ENCODE measurements around the gene POU4F2.

The POU4F2 gene, protein sequence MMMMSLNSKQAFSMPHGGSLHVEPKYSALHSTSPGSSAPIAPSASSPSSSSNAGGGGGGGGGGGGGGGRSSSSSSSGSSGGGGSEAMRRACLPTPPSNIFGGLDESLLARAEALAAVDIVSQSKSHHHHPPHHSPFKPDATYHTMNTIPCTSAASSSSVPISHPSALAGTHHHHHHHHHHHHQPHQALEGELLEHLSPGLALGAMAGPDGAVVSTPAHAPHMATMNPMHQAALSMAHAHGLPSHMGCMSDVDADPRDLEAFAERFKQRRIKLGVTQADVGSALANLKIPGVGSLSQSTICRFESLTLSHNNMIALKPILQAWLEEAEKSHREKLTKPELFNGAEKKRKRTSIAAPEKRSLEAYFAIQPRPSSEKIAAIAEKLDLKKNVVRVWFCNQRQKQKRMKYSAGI

DNA sequence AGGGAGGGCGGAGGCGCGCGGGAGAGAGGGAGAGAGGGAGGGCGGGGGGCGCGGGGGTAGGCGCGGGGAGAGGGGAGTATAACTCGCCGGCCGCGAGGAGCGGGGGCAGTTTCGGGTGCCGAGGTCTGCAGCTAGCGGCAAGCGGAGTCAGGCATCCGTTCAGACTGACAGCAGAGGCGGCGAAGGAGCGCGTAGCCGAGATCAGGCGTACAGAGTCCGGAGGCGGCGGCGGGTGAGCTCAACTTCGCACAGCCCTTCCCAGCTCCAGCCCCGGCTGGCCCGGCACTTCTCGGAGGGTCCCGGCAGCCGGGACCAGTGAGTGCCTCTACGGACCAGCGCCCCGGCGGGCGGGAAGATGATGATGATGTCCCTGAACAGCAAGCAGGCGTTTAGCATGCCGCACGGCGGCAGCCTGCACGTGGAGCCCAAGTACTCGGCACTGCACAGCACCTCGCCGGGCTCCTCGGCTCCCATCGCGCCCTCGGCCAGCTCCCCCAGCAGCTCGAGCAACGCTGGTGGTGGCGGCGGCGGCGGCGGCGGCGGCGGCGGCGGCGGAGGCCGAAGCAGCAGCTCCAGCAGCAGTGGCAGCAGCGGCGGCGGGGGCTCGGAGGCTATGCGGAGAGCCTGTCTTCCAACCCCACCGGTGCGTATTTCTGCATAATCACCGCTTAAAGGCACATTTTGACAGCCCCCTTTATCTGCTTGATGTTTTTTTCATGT lies at the start of gene POU4F2:
TSS of gene POU4F2 (plus strand) at position 108 of the 720 bp plus-strand sequence. CDS start at position 356, 248 bp downstream.
- DNase-seq (ENCODE audit: low read depth in 4 of 4, low spot score in 1 of 4), result no peak

DNA sequence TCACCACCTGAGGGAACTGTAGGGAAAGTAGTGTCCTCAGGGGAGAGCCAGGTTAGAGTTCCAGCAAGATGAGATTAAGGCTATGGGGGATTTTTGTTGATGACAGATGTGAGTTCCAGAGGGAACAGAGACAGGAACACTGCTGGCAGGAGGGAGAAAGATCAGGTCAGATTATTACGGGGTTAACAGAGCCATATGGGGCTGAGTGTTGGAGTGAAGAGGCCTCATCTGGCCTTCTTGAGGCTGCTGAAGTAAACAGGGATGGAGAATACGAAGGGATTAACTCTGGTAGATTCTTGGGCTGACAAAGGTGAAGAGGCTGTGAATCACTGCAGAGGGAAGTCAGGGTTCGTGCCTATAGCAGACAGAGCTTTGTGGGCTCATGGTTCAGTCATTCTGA lies 47.9 kb upstream of the POU4F2 start:
- no peak for DNase-seq (ENCODE audit: low read depth in 4 of 4, low spot score in 1 of 4)

GRCh38 chr4:146592019-146592418 lies 46.7 kb upstream of the POU4F2 start:
- DNase-seq (ENCODE audit: low read depth in 4 of 4, low spot score in 1 of 4), result no peak

DNA sequence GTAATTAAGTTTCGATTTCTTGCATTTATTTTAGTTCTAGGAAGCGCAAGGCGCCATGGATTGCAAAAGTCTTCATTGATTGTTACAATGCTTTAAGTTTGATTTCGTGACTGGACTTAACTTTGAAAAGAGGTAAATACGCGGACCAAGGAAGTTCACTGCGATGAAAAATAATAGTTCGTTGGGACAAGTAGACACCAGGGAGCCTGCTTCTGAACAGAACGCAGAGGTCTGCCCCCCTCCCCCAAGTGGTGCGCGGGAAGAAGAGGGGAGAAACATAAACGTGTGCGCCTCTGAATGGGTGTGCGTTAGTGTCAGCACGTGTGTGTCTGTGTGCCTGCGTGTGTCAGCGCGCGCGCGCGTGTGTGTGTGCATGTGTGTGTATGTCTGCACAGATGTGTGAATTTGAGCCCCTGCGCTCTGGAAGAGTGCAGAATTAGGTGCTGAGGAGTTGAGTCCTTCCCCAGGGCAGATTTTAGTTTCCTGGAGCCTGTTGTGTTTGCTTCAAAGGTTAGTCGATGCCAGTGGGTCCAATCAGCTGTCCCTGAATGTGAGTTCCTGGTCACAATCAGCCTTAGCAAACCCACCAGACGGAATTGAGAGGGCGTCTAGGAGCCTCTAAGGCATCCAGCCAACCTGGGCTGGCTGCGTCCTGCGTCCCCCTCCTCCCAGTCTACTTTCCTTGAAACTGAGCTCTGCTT lies 5.8 kb upstream of the POU4F2 start:
- DNase-seq (ENCODE audit: low read depth in 4 of 4, low spot score in 1 of 4), result no peak

- no peak for DNase-seq (ENCODE audit: low read depth in 4 of 4, low spot score in 1 of 4)
These were observed 5.3 kb upstream of the POU4F2 start for GRCh38 chr4:146633471-146633800.

- no peak for DNase-seq (ENCODE audit: low read depth in 4 of 4, low spot score in 1 of 4)
These were observed 3.9 kb upstream of the POU4F2 start for GRCh38 chr4:146634825-146635224.

DNA sequence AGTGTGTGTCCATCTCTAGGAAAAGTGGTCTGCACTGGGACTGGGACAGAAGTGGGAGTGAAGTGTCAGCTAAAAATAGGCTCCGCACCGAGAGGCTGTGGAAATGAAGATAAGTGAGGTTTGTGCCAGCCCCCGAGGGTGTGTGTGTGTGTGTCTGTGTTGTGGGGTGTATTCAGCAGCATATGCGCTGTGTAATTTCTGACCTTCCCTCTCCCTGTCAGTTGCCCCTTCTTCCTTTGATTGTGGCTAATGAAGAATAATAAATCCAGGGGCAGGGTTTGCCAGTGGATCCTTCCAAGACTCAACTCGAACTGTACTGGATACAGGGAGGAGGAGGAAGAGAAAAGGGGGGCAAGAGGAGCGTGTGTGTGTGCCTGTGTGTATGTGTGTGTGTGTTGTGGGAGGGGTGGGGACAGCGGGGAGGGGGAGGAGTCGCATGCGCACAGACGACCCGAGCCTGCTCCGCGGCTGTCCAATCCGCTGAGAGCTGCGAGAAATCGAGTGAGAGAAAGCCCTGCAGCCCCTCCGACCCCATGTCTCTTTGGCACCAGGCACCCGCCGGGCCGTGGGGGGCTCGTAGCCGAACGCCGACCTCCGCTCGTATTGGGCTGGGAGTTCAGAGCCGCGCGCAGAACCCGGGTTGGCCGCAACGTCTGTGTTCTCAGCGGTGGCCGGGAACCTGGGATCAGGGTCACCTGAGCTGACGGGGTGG lies 916 bp upstream of the POU4F2 start:
- DNase-seq (ENCODE audit: low read depth in 4 of 4, low spot score in 1 of 4), result no peak

- no peak for DNase-seq (ENCODE audit: low read depth in 4 of 4, low spot score in 1 of 4)
These were observed 334 bp upstream of the POU4F2 start for GRCh38 chr4:146638333-146638785.

GRCh38 chr4:146639506-146639932 lies 826 bp downstream of the POU4F2 start:
- DNase-seq (ENCODE audit: low read depth in 4 of 4, low spot score in 1 of 4), result no peak

- no peak for DNase-seq (ENCODE audit: low read depth in 4 of 4, low spot score in 1 of 4)
These were observed 1.4 kb downstream of the POU4F2 start for GRCh38 chr4:146640021-146640464.

DNA sequence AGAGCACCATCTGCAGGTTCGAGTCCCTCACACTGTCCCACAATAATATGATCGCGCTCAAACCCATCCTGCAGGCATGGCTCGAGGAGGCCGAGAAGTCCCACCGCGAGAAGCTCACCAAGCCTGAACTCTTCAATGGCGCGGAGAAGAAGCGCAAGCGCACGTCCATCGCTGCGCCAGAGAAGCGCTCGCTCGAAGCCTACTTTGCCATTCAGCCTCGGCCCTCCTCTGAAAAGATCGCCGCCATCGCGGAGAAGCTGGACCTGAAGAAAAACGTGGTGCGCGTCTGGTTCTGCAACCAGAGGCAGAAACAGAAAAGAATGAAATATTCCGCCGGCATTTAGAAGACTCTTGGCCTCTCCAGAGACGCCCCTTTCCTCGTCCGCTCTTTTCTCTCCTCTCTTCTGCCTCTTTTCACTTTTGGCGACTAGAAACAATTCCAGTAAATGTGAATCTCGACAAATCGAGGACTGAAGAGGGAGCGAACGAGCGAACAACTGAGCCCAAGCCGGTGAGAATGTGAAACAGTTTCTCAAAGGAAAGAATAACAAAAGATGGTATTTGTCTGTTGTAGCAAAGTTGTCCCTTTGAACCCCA lies 1.9 kb downstream of the POU4F2 start:
- DNase-seq (ENCODE audit: low read depth in 4 of 4, low spot score in 1 of 4), result no peak

DNA sequence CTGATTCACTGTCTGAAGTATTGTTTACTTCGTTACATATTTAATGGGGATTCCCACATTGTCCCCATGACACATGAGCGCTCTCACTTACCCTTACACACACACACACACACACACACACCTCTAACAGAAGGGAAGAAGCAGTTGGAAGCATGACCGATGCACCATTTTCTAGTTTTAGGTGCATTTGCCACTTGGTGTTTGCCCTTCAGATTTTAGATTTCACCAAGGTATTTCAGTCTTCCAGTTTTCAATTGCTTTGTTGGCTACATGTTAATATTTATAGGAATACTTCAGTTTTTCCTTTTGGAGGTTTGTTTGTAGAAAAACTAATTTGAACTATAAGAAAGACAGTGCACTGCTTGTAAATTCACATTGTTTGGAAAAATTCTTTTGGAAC lies 3.1 kb downstream of the POU4F2 start:
- DNase-seq (ENCODE audit: low read depth in 4 of 4, low spot score in 1 of 4), result no peak

GRCh38 chr4:146643812-146644401 lies 5.2 kb downstream of the POU4F2 start:
- no peak for DNase-seq (ENCODE audit: low read depth in 4 of 4, low spot score in 1 of 4)

GRCh38 chr4:146645921-146646320 lies 7.2 kb downstream of the POU4F2 start:
- DNase-seq (ENCODE audit: low read depth in 4 of 4, low spot score in 1 of 4), result no peak

- DNase-seq (ENCODE audit: low read depth in 4 of 4, low spot score in 1 of 4), result no peak
These were observed 8.1 kb downstream of the POU4F2 start for GRCh38 chr4:146646593-146647325.

- no peak for DNase-seq (ENCODE audit: low read depth in 4 of 4, low spot score in 1 of 4)
These were observed 9.1 kb downstream of the POU4F2 start for GRCh38 chr4:146647615-146648460.

DNA sequence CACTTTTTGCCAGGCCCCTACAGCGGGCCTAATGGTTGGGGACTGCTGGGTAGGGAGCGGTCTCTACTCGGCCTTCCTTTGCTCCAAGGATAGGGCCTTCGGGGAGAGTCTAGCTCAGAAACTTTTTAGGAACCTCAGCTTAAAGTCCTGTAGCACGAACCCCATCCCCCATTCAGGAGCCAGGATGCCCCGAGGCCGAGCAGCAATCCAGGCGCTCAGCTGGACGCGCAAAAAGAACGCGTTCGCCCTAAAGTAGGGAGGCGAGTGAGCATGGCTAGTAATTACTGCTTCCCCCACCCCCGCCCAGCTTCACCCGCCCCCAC lies 9.7 kb downstream of the POU4F2 start:
- DNase-seq (ENCODE audit: low read depth in 4 of 4, low spot score in 1 of 4), result no peak

DNA sequence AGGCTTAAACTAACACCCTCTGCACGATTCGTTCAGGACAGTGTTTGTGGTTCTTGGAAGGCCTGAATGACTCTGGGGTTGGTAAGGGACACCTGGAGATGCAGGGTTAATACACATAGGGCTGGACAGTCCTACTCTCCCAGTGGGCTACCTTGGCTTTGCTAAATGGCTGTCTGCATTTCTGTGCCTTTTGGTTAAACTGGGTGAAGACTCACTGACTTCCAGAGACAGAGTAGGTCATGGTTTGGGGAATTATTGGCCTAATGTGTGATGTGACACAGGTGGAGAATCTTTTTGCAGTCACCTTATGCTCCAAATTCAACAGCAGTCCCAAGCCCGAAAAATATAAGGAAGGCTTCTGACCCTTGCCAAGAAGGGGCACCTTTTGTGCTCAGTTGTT lies 10.5 kb downstream of the POU4F2 start:
- no peak for DNase-seq (ENCODE audit: low read depth in 4 of 4, low spot score in 1 of 4)

DNA sequence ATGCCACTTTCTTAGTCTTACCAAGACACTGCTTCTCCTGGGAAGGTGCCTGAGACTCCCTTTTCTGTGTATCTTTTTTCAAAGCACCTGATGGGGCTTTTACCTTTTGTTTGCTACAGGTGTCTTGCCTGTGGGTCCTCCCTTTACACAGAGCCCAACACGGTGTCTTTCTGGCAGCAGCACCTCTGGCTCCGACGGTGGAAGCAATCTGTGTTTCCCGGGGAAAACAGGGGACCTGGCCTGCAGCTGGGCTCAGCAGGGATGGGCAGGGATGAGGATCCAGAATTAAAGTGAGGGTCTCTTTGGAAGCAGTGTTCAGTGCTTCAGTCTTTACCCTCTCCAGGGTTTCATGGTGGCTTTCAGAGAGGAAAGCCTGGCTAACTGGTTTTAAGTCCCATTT lies 11.3 kb downstream of the POU4F2 start:
- DNase-seq (ENCODE audit: low read depth in 4 of 4, low spot score in 1 of 4), result no peak
